DOHH2 (cell line): Measurements from ENCODE around the gene FCHSD2.

Source experiments
- H3F3A ChIP-seq: fragments of 200-600 bp; sonication (generic), shearing (Covaris generic); 2 replicates; pipeline ENCODE4 v1.6.0; 2016; ENCODE audit warnings: antibody characterized with exemption, mild to moderate bottlenecking; ENCODE audit not compliant: control insufficient read depth, insufficient read depth
- H3K27ac ChIP-seq: fragments of 200-600 bp; sonication (generic); 2 replicates; pipeline ENCODE4 v1.5.1; 2014; ENCODE audit warnings: low read depth, mild to moderate bottlenecking, low read length, moderate library complexity
- H3K27me3 ChIP-seq: fragments of 200-600 bp; sonication (generic); 2 replicates; pipeline ENCODE4 v1.6.1; 2014; ENCODE audit warnings: mild to moderate bottlenecking, low read length, mixed read lengths; ENCODE audit not compliant: control insufficient read depth
- H3K36me3 ChIP-seq: fragments of 200-600 bp; sonication (generic); 2 replicates; pipeline ENCODE4 v1.6.1; 2014; ENCODE audit warnings: mild to moderate bottlenecking, low read length, moderate library complexity, mixed read lengths; ENCODE audit not compliant: control insufficient read depth
- H3K4me1 ChIP-seq: fragments of 200-600 bp; sonication (generic); 2 replicates; pipeline ENCODE4 v1.6.1; 2014; ENCODE audit warnings: mild to moderate bottlenecking, low read length, mixed read lengths; ENCODE audit not compliant: control insufficient read depth
- H3K4me2 ChIP-seq: fragments of 200-600 bp; sonication (generic); 2 replicates; pipeline ENCODE4 v1.6.0; 2014; ENCODE audit warnings: mild to moderate bottlenecking, low read length, moderate library complexity
- H3K4me3 ChIP-seq: fragments of 200-600 bp; sonication (generic); 2 replicates; pipeline ENCODE4 v1.5.1; 2014; ENCODE audit warnings: mild to moderate bottlenecking, low read length, mixed read lengths
- H3K79me2 ChIP-seq: fragments of 200-600 bp; sonication (generic); 2 replicates; pipeline ENCODE4 v1.6.1; 2014; ENCODE audit warnings: mild to moderate bottlenecking, low read length, mixed read lengths; ENCODE audit not compliant: control insufficient read depth
- H3K9me2 ChIP-seq: fragments of 200-600 bp; sonication (generic); replicated peaks from 2 replicates; pipeline ENCODE4 v1.6.1; 2014; ENCODE audit warnings: mild to moderate bottlenecking, low read length, mixed read lengths; ENCODE audit not compliant: control insufficient read depth
- H3K9me3 ChIP-seq: fragments of 200-600 bp; sonication (generic); 2 replicates; pipeline ENCODE4 v1.6.1; 2014; ENCODE audit warnings: antibody characterized with exemption, low read length, mixed read lengths; ENCODE audit not compliant: control insufficient read depth, insufficient read depth
- H4K20me1 ChIP-seq: fragments of 200-600 bp; sonication (generic); 2 replicates; pipeline ENCODE4 v1.6.0; 2014; ENCODE audit warnings: low read depth, mild to moderate bottlenecking, antibody characterized with exemption, low read length, moderate library complexity; ENCODE audit not compliant: control insufficient read depth, insufficient read depth
- EZH2phosphoT487 ChIP-seq: fragments of 200-600 bp; sonication (generic); IDR thresholded peaks from 2 replicates; pipeline ENCODE4 v1.6.1; 2017; ENCODE audit warnings: borderline replicate concordance, mild to moderate bottlenecking, antibody characterized with exemption, low read length, moderate library complexity, mixed read lengths
- TF ChIP-seq, protein P1 (sequence below): fragments of 200-600 bp; sonication (generic); IDR thresholded peaks from one replicate; pipeline ENCODE4 v1.5.1; 2014; ENCODE audit warnings: antibody characterized with exemption, mild to moderate bottlenecking, low read depth, low read length; ENCODE audit not compliant: poor library complexity, severe bottlenecking

Gene FCHSD2

GRCh38 chr11:73100578-73100977 is 41.5 kb downstream of the FCHSD2 start:
- Histone ChIP-seq H3K27me3 (no peaks in the 10 kb centered on the region), H3K27ac (no peak overlapping the region), H3K79me2 (peaks cover 100% of the 10 kb centered on the region), H3K4me3 (no peak overlapping the region), H3K9me2 (no peaks in the 10 kb centered on the region), H3F3A (peaks cover 15% of the 10 kb centered on the region; the same call in 1 of the 2 replicates), H3K4me1 (peaks cover 10% of the 10 kb centered on the region), H3K36me3 (peaks cover 84% of the 10 kb centered on the region), H3K9me3 (no peaks in the 10 kb centered on the region), H4K20me1 (peaks cover 20% of the 10 kb centered on the region), H3K4me2 (no peak overlapping the region)
- TF ChIP-seq, protein P1, sequence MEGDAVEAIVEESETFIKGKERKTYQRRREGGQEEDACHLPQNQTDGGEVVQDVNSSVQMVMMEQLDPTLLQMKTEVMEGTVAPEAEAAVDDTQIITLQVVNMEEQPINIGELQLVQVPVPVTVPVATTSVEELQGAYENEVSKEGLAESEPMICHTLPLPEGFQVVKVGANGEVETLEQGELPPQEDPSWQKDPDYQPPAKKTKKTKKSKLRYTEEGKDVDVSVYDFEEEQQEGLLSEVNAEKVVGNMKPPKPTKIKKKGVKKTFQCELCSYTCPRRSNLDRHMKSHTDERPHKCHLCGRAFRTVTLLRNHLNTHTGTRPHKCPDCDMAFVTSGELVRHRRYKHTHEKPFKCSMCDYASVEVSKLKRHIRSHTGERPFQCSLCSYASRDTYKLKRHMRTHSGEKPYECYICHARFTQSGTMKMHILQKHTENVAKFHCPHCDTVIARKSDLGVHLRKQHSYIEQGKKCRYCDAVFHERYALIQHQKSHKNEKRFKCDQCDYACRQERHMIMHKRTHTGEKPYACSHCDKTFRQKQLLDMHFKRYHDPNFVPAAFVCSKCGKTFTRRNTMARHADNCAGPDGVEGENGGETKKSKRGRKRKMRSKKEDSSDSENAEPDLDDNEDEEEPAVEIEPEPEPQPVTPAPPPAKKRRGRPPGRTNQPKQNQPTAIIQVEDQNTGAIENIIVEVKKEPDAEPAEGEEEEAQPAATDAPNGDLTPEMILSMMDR: no peak
- no peak for TF ChIP-seq EZH2phosphoT487

- TF ChIP-seq, protein P1: no peak
- no peak for TF ChIP-seq EZH2phosphoT487
- peaks cover 14% of the 10 kb centered on the region for H4K20me1 ChIP-seq
- peaks cover 12% of the 10 kb centered on the region for H3F3A ChIP-seq
- H3K4me3 ChIP-seq: no peak overlapping the region
- no peak overlapping the region for H3K27ac ChIP-seq
- no peak overlapping the region for H3K4me2 ChIP-seq
- H3K36me3 ChIP-seq: peaks cover 85% of the 10 kb centered on the region
- H3K9me2 ChIP-seq: no peaks in the 10 kb centered on the region
- H3K9me3 ChIP-seq: no peaks in the 10 kb centered on the region
- no peaks in the 10 kb centered on the region for H3K27me3 ChIP-seq
- peaks cover 10% of the 10 kb centered on the region for H3K4me1 ChIP-seq
- peaks cover 100% of the 10 kb centered on the region for H3K79me2 ChIP-seq
Observed at GRCh38 chr11:73099512-73100266, 42.4 kb downstream of the FCHSD2 start.

DNA sequence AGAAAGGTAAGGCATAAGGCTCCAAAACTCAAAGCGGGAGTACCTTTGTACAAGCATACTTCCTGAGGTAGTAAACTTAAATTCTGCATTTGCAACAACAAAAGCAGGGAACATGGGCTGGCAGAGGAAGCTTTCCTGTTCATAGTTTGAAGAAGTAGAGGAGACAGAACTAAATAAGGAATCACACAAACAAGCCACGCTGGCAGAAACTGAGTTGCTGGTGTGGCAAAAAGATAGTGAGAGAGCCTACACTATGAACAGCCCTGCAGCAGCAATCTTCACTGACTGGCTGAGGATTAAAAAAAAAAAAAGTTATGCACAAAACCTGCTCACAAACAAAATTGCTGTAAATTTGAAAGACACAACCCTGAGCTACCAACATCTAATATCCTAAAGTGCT is 46.5 kb downstream of the FCHSD2 start:
- TF ChIP-seq, protein P1: no peak
- no peak for TF ChIP-seq EZH2phosphoT487
- Histone ChIP-seq H3K79me2 (peaks cover 100% of the 10 kb centered on the region), H3K9me2 (no peaks in the 10 kb centered on the region), H3K9me3 (no peaks in the 10 kb centered on the region), H3K4me2 (no peak overlapping the region), H3F3A (peaks cover 12% of the 10 kb centered on the region), H3K36me3 (peaks cover 83% of the 10 kb centered on the region), H3K27me3 (no peaks in the 10 kb centered on the region), H3K4me3 (no peak overlapping the region), H3K27ac (no peak overlapping the region), H4K20me1 (peaks cover 4% of the 10 kb centered on the region), H3K4me1 (peaks cover 10% of the 10 kb centered on the region)
